HCT116 (cell line): ENCODE results near the gene DENND4A. TPM values are rescaled to one million over a fixed set of nuclear protein-coding genes. Genes with fewer than 3 reads are reported as not detected.

Experiments
- ATAC-seq: fragments of 200-7000 bp; cut with Tn5 transposase; 2 replicates; pipeline ENCODE4 v1.9.1; 2020; ENCODE audit warnings: mild to moderate bottlenecking, moderate library complexity
- BruUV-seq: library from RNA; stranded (reverse); fragments of 400-500 nt; replicated peaks from 2 replicates; lab custom pipeline; 2021; lab: Mats Ljungman, UMichigan
- CTCF ChIA-PET: fragments of 300-600 bp; sonication (Branson Sonifier 250); formaldehyde crosslinking; loops from one replicate; lab custom pipeline; 2021; ENCODE audit warnings: antibody characterized with exemption; lab: Charles Lee
- POLR2A ChIA-PET: fragments of 300-600, 350-600 bp; sonication (Branson Sonifier 250); formaldehyde crosslinking; loops from one replicate; lab custom pipeline; 2021; ENCODE audit warnings: antibody characterized with exemption; lab: Charles Lee
- RAD21 ChIA-PET, 2 experiments: fragments of 300-600 bp; sonication (Branson Sonifier 250); formaldehyde crosslinking; loops; one replicate each; lab custom pipeline; 2023; ENCODE audit warnings: low total read pairs in 2 of 2; ENCODE audit not compliant: uncharacterized antibody in 2 of 2, unreplicated experiment in 2 of 2, low non-redundant PET in 1 of 2; lab: Charles Lee
- DNase-seq: peaks from one replicate; pipeline ENCODE4 v3.0.0-alpha.2; 2010; ENCODE audit warnings: low read depth, low spot score
- H2AFZ ChIP-seq: fragments of 200-600 bp; shearing (Covaris generic), sonication (generic); 2 replicates; pipeline ENCODE4 v1.6.1; 2017; ENCODE audit warnings: low read depth, mixed run types, mixed read lengths, antibody characterized with exemption, low read length; ENCODE audit not compliant: poor library complexity, severe bottlenecking
- H3K27ac ChIP-seq: 2 replicates; pipeline ENCODE4 v1.5.1; 2012; ENCODE audit warnings: low read depth, low read length
- H3K27me3 ChIP-seq: fragments of 200-600 bp; sonication (generic); 2 replicates; pipeline ENCODE4 v1.6.1; 2016; ENCODE audit warnings: mixed run types, low read length, mixed read lengths; ENCODE audit not compliant: insufficient read depth
- H3K36me3 ChIP-seq, 2 experiments: fragments of 200-500 bp in 1 of 2; fragments of 200-600 bp in 1 of 2; sonication (Bioruptor generic) in 1 of 2; sonication (generic) in 1 of 2; 2 replicates each; pipeline versions ENCODE4 v1.5.1 to v1.6.1; 2014 to 2016; ENCODE audit warnings: low read length in 2 of 2, inconsistent platforms in 1 of 2, mixed read lengths in 1 of 2, mixed run types in 1 of 2; ENCODE audit not compliant: insufficient read depth in 2 of 2, control insufficient read depth in 1 of 2
- H3K4me1 ChIP-seq, 2 experiments: fragments of 200-600 bp in 1 of 2; sonication (generic) in 1 of 2; 2 replicates each; pipeline versions ENCODE4 v1.5.1 to v1.6.1; 2012 to 2017; ENCODE audit warnings: low read length in 2 of 2, inconsistent platforms in 1 of 2, mild to moderate bottlenecking in 1 of 2, mixed read lengths in 1 of 2, mixed run types in 1 of 2, moderate library complexity in 1 of 2; ENCODE audit not compliant: insufficient read depth in 2 of 2, control insufficient read depth in 1 of 2
- H3K4me2 ChIP-seq: fragments of 200-600 bp; sonication (generic); 2 replicates; pipeline ENCODE4 v1.6.1; 2017; ENCODE audit warnings: mixed run types, low read length, mixed read lengths
- H3K4me3 ChIP-seq, 2 experiments: fragments of 200-600 bp in 1 of 2; sonication (generic) in 1 of 2; replicated peaks in 1 of 2; 2 replicates each; pipeline ENCODE4 v1.5.1; 2011 to 2016; ENCODE audit warnings: low read length in 2 of 2, control low read depth in 1 of 2, low read depth in 1 of 2, mild to moderate bottlenecking in 1 of 2, mixed read lengths in 1 of 2, mixed run types in 1 of 2
- H3K79me2 ChIP-seq: fragments of 200-600 bp; sonication (generic); 2 replicates; pipeline ENCODE4 v1.6.1; 2017; ENCODE audit warnings: mild to moderate bottlenecking, mixed run types, low read length, moderate library complexity, mixed read lengths; ENCODE audit not compliant: insufficient read depth
- H3K9ac ChIP-seq: fragments of 200-600 bp; sonication (generic); 2 replicates; pipeline ENCODE4 v1.6.1; 2016; ENCODE audit warnings: low read length, mixed read lengths
- H3K9me2 ChIP-seq: fragments of 200-600 bp; sonication (generic), shearing (Covaris generic); 2 replicates; pipeline ENCODE4 v1.6.1; 2017; ENCODE audit warnings: mixed run types, mild to moderate bottlenecking, moderate library complexity; ENCODE audit not compliant: insufficient read depth
- H3K9me3 ChIP-seq, 2 experiments: fragments of 200-500 bp in 1 of 2; fragments of 200-600 bp in 1 of 2; sonication (Bioruptor generic) in 1 of 2; sonication (generic) in 1 of 2; 2 replicates each; pipeline ENCODE4 v1.6.1; 2014 to 2017; ENCODE audit warnings: low read length in 2 of 2, mixed read lengths in 2 of 2, inconsistent platforms in 1 of 2, low read depth in 1 of 2, mild to moderate bottlenecking in 1 of 2, mixed run types in 1 of 2, moderate library complexity in 1 of 2; ENCODE audit not compliant: control insufficient read depth in 1 of 2, insufficient read depth in 1 of 2
- H4K20me1 ChIP-seq: fragments of 200-600 bp; sonication (generic), shearing (Covaris generic); 2 replicates; pipeline ENCODE4 v1.6.1; 2017; ENCODE audit warnings: mixed run types, mild to moderate bottlenecking, moderate library complexity; ENCODE audit not compliant: insufficient read depth
- CTCF ChIP-seq, 3 experiments: fragments of 200-600 bp in 1 of 3; sonication (generic) in 1 of 3; IDR thresholded peaks in 2 of 3; conservative IDR thresholded peaks in 1 of 3; 2 replicates each; pipeline ENCODE4 v1.5.1; 2012 to 2017; ENCODE audit warnings: low read depth in 2 of 3, low read length in 2 of 3, antibody characterized with exemption in 1 of 3, borderline replicate concordance in 1 of 3, control low read depth in 1 of 3, mild to moderate bottlenecking in 1 of 3, mixed read lengths in 1 of 3, mixed run types in 1 of 3, moderate library complexity in 1 of 3; ENCODE audit not compliant: insufficient read depth in 1 of 3
- EGR1 ChIP-seq: IDR thresholded peaks from 2 replicates; pipeline ENCODE4 v1.6.1; 2012; ENCODE audit warnings: low read depth
- EZH2 ChIP-seq: fragments of 200-600 bp; sonication (generic); IDR thresholded peaks from 2 replicates; pipeline ENCODE4 v1.6.1; 2017; ENCODE audit warnings: antibody characterized with exemption, mixed run types
- EZH2phosphoT487 ChIP-seq: fragments of 200-600 bp; IDR thresholded peaks from 2 replicates; pipeline ENCODE4 v1.6.1; 2018; ENCODE audit warnings: antibody characterized with exemption, borderline replicate concordance
- FOSL1 ChIP-seq: IDR thresholded peaks from 2 replicates; pipeline ENCODE4 v1.6.1; 2012; ENCODE audit warnings: low read depth
- JUND ChIP-seq: IDR thresholded peaks from 2 replicates; pipeline ENCODE4 v1.6.1; 2012
- POLR2A ChIP-seq: IDR thresholded peaks from 2 replicates; pipeline ENCODE4 v1.7.0; 2011; ENCODE audit warnings: borderline replicate concordance; ENCODE audit not compliant: insufficient read depth, insufficient read length; ENCODE audit errors: extremely low read depth
- RAD21 ChIP-seq: IDR thresholded peaks from 2 replicates; pipeline ENCODE4 v1.6.1; 2012; ENCODE audit warnings: low read depth, mild to moderate bottlenecking
- intact Hi-C: fragments of 100-400 bp; cut with micrococcal nuclease; formaldehyde crosslinking; loops from 2 replicates; pipeline ENCODE4 v1.10.0; 2022
- total RNA-seq: library from RNA; stranded (reverse); gene quantifications from one replicate; pipeline ENCODE4 v1.2.1, GENCODE V29; 2021; ENCODE audit not compliant: unreplicated experiment

DENND4A gene
- total RNA-seq, 1 experiment from 2014 or later, result 9.1 TPM

- TF ChIP-seq POLR2A (no peak), RAD21 (no peak), EZH2 (no peak), CTCF (IDR thresholded peaks at IDR 0.05 in 2 of 3, conservative IDR thresholded peaks at IDR 0.05 in 1 of 3; ENCODE audit: borderline replicate concordance in 1 of 3, insufficient read depth in 1 of 3, low read depth in 2 of 3, low read length in 2 of 3) (no peak), FOSL1 (no peak), EGR1 (no peak)
- Histone ChIP-seq H3K79me2 (no peaks in the 10 kb centered on the region), H3K4me3 (no peak overlapping the region), H3K4me1 (no peaks in the 10 kb centered on the region), H3K36me3 (peaks cover 0 to 2% of the 10 kb centered on the region in 2 experiments; a peak in 1 of 4 replicates), H3K9me2 (no peaks in the 10 kb centered on the region), H3K9ac (no peak overlapping the region), H2AFZ (no peak overlapping the region), H3K27me3 (no peaks in the 10 kb centered on the region), H3K27ac (no peak overlapping the region), H3K9me3 (no peaks in the 10 kb centered on the region), H3K4me2 (no peak overlapping the region), H4K20me1 (no peaks in the 10 kb centered on the region; the same call in 1 of the 2 replicates)
- ChIA-PET RAD21 (no interaction called here), POLR2A (no interaction called here), CTCF (no interaction called here)
- ATAC-seq, result no peak
- DNase-seq, result no peak
- intact Hi-C loops, result no loop called here
- BruUV-seq, result no TSS peak
Measured at GRCh38 chr15:65663521-65663920, 128.6 kb downstream of the DENND4A start.

DNA sequence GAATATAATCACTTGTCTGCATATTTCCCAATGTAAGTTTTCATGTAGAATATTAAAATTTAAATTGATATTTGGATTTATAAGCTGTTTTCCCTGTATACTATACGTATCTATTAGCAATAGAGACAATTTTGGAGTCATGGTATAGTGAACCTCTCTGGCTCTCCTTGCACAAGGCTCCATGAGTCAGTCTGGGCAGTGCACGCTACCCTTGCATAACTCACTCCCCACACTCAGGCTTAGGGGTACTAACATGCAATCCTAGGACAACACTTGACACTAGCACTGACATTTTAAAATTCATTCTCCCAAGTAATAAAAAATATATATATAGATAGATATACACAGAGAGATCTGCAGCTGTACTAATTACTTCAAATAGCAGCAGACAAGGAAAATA lies 131.2 kb downstream of the DENND4A start:
- ChIA-PET RAD21 (no interaction called here), CTCF (no interaction called here), POLR2A (no interaction called here)
- Histone ChIP-seq H2AFZ (no peak overlapping the region), H3K4me1 (no peaks in the 10 kb centered on the region), H3K27me3 (no peaks in the 10 kb centered on the region), H3K9me2 (no peaks in the 10 kb centered on the region), H3K27ac (no peak overlapping the region), H3K79me2 (no peaks in the 10 kb centered on the region), H3K9ac (no peak overlapping the region), H3K9me3 (no peaks in the 10 kb centered on the region), H4K20me1 (no peaks in the 10 kb centered on the region; the same call in 1 of the 2 replicates), H3K4me2 (no peak overlapping the region), H3K4me3 (no peak overlapping the region), H3K36me3 (peaks cover 0 to 2% of the 10 kb centered on the region in 2 experiments; a peak in 1 of 4 replicates)
- BruUV-seq, result no TSS peak
- ATAC-seq (no peak), DNase-seq (no peak)
- intact Hi-C loops, result no loop called here
- TF ChIP-seq JUND, result no peak
- TF ChIP-seq EZH2phosphoT487, result no peak
- TF ChIP-seq EZH2, result no peak
